Measurements from ENCODE around the gene SLC4A8.

The SLC4A8 gene

DNA sequence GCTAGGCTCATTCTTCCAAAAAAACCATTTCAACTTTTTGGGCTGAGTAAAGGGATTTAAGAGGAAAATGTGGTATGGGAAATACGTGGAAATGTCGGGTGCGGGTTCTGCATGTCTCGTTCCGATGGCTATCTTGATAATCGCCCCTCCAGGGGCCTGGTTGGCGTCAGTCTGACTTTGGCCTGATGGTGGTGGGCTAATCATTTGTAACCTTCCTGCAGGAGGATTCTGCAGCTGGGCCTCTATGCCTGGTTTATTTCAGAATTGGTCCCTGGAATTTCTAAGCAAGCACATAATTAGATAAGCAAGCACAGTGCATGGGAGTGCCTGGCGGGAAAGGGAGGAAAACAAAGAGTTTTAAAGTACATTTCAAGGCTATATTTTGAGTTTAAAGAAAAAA, 14.8 kb upstream of the SLC4A8 start (continued):
- TF ChIP-seq ZC3H10 (CRISPR knock-in tag; IDR thresholded peaks at IDR 0.05) (no peak), TCF4 (CRISPR knock-in tag; IDR thresholded peaks at IDR 0.05; ENCODE audit: borderline replicate concordance) (peak; percentile 98), SNAI2 (CRISPR knock-in tag; IDR thresholded peaks at IDR 0.05) (peak; percentile 96), OSR1 (CRISPR knock-in tag; IDR thresholded peaks at IDR 0.05) (no peak), PPARA (CRISPR knock-in tag; IDR thresholded peaks at IDR 0.05; ENCODE audit: borderline replicate concordance) (no peak), ISL1 (CRISPR knock-in tag; IDR thresholded peaks at IDR 0.05) (peak; percentile 84), TOX (CRISPR knock-in tag; IDR thresholded peaks at IDR 0.05; ENCODE audit: borderline replicate concordance) (no peak), ZFP30 (CRISPR knock-in tag; IDR thresholded peaks at IDR 0.05) (peak; percentile 64; the same call in 1 of the 2 replicates), ZNF8 (CRISPR knock-in tag; IDR thresholded peaks at IDR 0.05) (peak; percentile 58), RARB (CRISPR knock-in tag; IDR thresholded peaks at IDR 0.05) (no peak)

DNA sequence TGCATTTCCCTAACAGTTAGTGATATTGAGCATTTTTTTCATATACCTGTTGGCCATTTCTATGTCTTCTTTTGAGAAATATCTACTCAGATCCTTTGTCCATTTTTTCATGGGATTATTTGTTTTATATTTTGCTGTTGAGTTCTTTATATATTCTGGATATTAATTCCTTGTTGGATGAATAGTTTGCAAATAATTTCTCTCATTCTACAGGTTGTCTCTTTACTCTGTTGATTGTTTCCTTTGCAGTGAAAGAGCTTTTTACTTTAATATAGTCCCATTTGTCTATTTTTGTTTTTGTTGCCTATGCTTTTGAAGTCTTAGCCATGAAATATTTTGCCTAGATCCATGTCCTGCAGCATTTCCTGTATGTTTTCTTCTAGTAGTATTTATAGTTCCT, 11.5 kb upstream of the SLC4A8 start:
- TF ChIP-seq ZFP30 (CRISPR knock-in tag; IDR thresholded peaks at IDR 0.05): no peak
- no peak for TF ChIP-seq ZFP3 (CRISPR knock-in tag; IDR thresholded peaks at IDR 0.05)
- no peak for TF ChIP-seq ZNF8 (CRISPR knock-in tag; IDR thresholded peaks at IDR 0.05)
- TF ChIP-seq ZNF70 (CRISPR knock-in tag; IDR thresholded peaks at IDR 0.05): no peak
- TF ChIP-seq, protein P1, sequence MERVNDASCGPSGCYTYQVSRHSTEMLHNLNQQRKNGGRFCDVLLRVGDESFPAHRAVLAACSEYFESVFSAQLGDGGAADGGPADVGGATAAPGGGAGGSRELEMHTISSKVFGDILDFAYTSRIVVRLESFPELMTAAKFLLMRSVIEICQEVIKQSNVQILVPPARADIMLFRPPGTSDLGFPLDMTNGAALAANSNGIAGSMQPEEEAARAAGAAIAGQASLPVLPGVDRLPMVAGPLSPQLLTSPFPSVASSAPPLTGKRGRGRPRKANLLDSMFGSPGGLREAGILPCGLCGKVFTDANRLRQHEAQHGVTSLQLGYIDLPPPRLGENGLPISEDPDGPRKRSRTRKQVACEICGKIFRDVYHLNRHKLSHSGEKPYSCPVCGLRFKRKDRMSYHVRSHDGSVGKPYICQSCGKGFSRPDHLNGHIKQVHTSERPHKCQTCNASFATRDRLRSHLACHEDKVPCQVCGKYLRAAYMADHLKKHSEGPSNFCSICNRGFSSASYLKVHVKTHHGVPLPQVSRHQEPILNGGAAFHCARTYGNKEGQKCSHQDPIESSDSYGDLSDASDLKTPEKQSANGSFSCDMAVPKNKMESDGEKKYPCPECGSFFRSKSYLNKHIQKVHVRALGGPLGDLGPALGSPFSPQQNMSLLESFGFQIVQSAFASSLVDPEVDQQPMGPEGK (CRISPR knock-in tag; IDR thresholded peaks at IDR 0.05; ENCODE audit: borderline replicate concordance): no peak
- TF ChIP-seq ZC3H10 (CRISPR knock-in tag; IDR thresholded peaks at IDR 0.05): no peak
- no peak for TF ChIP-seq OSR1 (CRISPR knock-in tag; IDR thresholded peaks at IDR 0.05)
- ATAC-seq: no peak

DNA sequence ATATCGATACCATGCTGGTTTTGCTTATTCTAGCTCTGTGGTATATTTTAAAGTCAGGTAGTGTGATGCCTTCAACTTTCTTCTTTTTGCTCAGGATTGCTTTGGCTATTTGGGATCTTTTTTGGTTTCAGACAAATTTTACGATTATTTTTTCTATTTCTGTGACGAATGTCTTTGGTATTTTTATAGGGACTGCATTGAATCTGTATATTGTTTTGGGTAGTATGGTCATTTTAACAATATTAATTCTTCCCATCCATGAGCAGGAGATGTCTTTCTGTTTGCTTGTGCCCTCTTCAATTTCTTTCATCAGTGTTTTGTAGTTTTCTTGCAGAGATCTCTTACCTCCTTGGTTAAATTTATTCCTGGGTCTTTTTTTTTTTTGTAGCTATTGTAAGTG, 10.8 kb upstream of the SLC4A8 start:
- ATAC-seq: no peak

More for the DNA sequence above, 10.8 kb upstream of the SLC4A8 start:
- TF ChIP-seq, protein P2, sequence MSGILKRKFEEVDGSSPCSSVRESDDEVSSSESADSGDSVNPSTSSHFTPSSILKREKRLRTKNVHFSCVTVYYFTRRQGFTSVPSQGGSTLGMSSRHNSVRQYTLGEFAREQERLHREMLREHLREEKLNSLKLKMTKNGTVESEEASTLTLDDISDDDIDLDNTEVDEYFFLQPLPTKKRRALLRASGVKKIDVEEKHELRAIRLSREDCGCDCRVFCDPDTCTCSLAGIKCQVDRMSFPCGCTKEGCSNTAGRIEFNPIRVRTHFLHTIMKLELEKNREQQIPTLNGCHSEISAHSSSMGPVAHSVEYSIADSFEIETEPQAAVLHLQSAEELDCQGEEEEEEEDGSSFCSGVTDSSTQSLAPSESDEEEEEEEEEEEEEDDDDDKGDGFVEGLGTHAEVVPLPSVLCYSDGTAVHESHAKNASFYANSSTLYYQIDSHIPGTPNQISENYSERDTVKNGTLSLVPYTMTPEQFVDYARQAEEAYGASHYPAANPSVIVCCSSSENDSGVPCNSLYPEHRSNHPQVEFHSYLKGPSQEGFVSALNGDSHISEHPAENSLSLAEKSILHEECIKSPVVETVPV (CRISPR knock-in tag; IDR thresholded peaks at IDR 0.05): no peak
- TF ChIP-seq ARNTL (CRISPR knock-in tag; IDR thresholded peaks at IDR 0.05; ENCODE audit: borderline replicate concordance, low read depth): no peak
- TF ChIP-seq TOX (CRISPR knock-in tag; IDR thresholded peaks at IDR 0.05; ENCODE audit: borderline replicate concordance): no peak
- TF ChIP-seq ZNF70 (CRISPR knock-in tag; IDR thresholded peaks at IDR 0.05): no peak
- no peak for TF ChIP-seq SNAI2 (CRISPR knock-in tag; IDR thresholded peaks at IDR 0.05)
- no peak for TF ChIP-seq ISL1 (CRISPR knock-in tag; IDR thresholded peaks at IDR 0.05)
- TF ChIP-seq, protein P1 (CRISPR knock-in tag; IDR thresholded peaks at IDR 0.05; ENCODE audit: borderline replicate concordance): no peak
- TF ChIP-seq, protein P3, sequence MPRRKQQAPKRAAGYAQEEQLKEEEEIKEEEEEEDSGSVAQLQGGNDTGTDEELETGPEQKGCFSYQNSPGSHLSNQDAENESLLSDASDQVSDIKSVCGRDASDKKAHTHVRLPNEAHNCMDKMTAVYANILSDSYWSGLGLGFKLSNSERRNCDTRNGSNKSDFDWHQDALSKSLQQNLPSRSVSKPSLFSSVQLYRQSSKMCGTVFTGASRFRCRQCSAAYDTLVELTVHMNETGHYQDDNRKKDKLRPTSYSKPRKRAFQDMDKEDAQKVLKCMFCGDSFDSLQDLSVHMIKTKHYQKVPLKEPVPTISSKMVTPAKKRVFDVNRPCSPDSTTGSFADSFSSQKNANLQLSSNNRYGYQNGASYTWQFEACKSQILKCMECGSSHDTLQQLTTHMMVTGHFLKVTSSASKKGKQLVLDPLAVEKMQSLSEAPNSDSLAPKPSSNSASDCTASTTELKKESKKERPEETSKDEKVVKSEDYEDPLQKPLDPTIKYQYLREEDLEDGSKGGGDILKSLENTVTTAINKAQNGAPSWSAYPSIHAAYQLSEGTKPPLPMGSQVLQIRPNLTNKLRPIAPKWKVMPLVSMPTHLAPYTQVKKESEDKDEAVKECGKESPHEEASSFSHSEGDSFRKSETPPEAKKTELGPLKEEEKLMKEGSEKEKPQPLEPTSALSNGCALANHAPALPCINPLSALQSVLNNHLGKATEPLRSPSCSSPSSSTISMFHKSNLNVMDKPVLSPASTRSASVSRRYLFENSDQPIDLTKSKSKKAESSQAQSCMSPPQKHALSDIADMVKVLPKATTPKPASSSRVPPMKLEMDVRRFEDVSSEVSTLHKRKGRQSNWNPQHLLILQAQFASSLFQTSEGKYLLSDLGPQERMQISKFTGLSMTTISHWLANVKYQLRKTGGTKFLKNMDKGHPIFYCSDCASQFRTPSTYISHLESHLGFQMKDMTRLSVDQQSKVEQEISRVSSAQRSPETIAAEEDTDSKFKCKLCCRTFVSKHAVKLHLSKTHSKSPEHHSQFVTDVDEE (CRISPR knock-in tag; IDR thresholded peaks at IDR 0.05): no peak
- no peak for TF ChIP-seq CSDC2 (CRISPR knock-in tag; IDR thresholded peaks at IDR 0.05)
- TF ChIP-seq BACH2 (CRISPR knock-in tag; IDR thresholded peaks at IDR 0.05; ENCODE audit: borderline replicate concordance): no peak
- TF ChIP-seq ESRRG (CRISPR knock-in tag; IDR thresholded peaks at IDR 0.05): no peak
- TF ChIP-seq, protein P4, sequence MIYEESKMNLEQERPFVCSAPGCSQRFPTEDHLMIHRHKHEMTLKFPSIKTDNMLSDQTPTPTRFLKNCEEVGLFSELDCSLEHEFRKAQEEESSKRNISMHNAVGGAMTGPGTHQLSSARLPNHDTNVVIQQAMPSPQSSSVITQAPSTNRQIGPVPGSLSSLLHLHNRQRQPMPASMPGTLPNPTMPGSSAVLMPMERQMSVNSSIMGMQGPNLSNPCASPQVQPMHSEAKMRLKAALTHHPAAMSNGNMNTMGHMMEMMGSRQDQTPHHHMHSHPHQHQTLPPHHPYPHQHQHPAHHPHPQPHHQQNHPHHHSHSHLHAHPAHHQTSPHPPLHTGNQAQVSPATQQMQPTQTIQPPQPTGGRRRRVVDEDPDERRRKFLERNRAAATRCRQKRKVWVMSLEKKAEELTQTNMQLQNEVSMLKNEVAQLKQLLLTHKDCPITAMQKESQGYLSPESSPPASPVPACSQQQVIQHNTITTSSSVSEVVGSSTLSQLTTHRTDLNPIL (CRISPR knock-in tag; IDR thresholded peaks at IDR 0.05; ENCODE audit: low read depth): no peak
- TF ChIP-seq ZC3H10 (CRISPR knock-in tag; IDR thresholded peaks at IDR 0.05): no peak
